ENCODE measurements around the gene HS6ST2. TPM values are rescaled to one million over a fixed set of nuclear protein-coding genes. Genes with fewer than 3 reads are reported as not detected.

The HS6ST2 gene
- total RNA-seq, 1 experiment from 2014 or later, result 24.6 TPM

- no peak for DNase-seq (ENCODE audit: low read depth, low spot score)
- no TSS peak for BruUV-seq (replicated peaks)
- intact Hi-C loops (cut with micrococcal nuclease), result no loop called here
- Histone ChIP-seq H3K9ac (ENCODE audit: low read length) (no peak overlapping the region), H3K4me3 (replicated peaks in 1 of 2; ENCODE audit: low read depth in 1 of 2, low read length in 2 of 2) (no peak overlapping the region), H3K27ac (ENCODE audit: low read depth, low read length) (no peak overlapping the region), H3K4me2 (ENCODE audit: low read length) (no peak overlapping the region), H3K9me2 (ENCODE audit: insufficient read depth) (no peaks in the 10 kb centered on the region), H3K36me3 (ENCODE audit: control insufficient read depth in 1 of 2, insufficient read depth in 2 of 2, low read length in 2 of 2) (no peaks in the 10 kb centered on the region), H4K20me1 (ENCODE audit: insufficient read depth) (no peaks in the 10 kb centered on the region), H3K4me1 (ENCODE audit: control insufficient read depth in 1 of 2, insufficient read depth in 2 of 2, low read length in 2 of 2) (no peaks in the 10 kb centered on the region; a peak in 1 of 4 replicates), H3K27me3 (ENCODE audit: insufficient read depth, low read length) (no peaks in the 10 kb centered on the region), H3K9me3 (ENCODE audit: control insufficient read depth in 1 of 2, insufficient read depth in 1 of 2, low read depth in 1 of 2, low read length in 2 of 2) (no peaks in the 10 kb centered on the region), H2AFZ (ENCODE audit: low read depth, low read length, poor library complexity, severe bottlenecking) (no peak overlapping the region), H3K79me2 (ENCODE audit: insufficient read depth, low read length) (no peaks in the 10 kb centered on the region)
- ATAC-seq, result no peak
- TF ChIP-seq CTCF (IDR thresholded peaks at IDR 0.05 in 2 of 3, conservative IDR thresholded peaks at IDR 0.05 in 1 of 3; ENCODE audit: borderline replicate concordance in 1 of 3, insufficient read depth in 1 of 3, low read depth in 2 of 3, low read length in 2 of 3), result no peak
- TF ChIP-seq TCF7L2 (IDR thresholded peaks at IDR 0.05; ENCODE audit: borderline replicate concordance, extremely low read depth, insufficient read depth, insufficient read length), result no peak
- no peak for TF ChIP-seq RAD21 (IDR thresholded peaks at IDR 0.05; ENCODE audit: low read depth)
- TF ChIP-seq ZFX (IDR thresholded peaks at IDR 0.05), result no peak
- TF ChIP-seq SRF (IDR thresholded peaks at IDR 0.05; ENCODE audit: low read depth), result no peak
- TF ChIP-seq ZNF274 (IDR thresholded peaks at IDR 0.05; ENCODE audit: low read depth, low read length), result no peak
- no peak for TF ChIP-seq FOSL1 (IDR thresholded peaks at IDR 0.05; ENCODE audit: low read depth)
- TF ChIP-seq, protein P1, sequence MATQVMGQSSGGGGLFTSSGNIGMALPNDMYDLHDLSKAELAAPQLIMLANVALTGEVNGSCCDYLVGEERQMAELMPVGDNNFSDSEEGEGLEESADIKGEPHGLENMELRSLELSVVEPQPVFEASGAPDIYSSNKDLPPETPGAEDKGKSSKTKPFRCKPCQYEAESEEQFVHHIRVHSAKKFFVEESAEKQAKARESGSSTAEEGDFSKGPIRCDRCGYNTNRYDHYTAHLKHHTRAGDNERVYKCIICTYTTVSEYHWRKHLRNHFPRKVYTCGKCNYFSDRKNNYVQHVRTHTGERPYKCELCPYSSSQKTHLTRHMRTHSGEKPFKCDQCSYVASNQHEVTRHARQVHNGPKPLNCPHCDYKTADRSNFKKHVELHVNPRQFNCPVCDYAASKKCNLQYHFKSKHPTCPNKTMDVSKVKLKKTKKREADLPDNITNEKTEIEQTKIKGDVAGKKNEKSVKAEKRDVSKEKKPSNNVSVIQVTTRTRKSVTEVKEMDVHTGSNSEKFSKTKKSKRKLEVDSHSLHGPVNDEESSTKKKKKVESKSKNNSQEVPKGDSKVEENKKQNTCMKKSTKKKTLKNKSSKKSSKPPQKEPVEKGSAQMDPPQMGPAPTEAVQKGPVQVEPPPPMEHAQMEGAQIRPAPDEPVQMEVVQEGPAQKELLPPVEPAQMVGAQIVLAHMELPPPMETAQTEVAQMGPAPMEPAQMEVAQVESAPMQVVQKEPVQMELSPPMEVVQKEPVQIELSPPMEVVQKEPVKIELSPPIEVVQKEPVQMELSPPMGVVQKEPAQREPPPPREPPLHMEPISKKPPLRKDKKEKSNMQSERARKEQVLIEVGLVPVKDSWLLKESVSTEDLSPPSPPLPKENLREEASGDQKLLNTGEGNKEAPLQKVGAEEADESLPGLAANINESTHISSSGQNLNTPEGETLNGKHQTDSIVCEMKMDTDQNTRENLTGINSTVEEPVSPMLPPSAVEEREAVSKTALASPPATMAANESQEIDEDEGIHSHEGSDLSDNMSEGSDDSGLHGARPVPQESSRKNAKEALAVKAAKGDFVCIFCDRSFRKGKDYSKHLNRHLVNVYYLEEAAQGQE (IDR thresholded peaks at IDR 0.05; ENCODE audit: low read depth), result no peak
- no peak for TF ChIP-seq SIN3A (IDR thresholded peaks at IDR 0.05; ENCODE audit: low read depth)
- TF ChIP-seq SP1 (IDR thresholded peaks at IDR 0.05; ENCODE audit: low read depth), result no peak
- TF ChIP-seq MAX (IDR thresholded peaks at IDR 0.05), result no peak
- TF ChIP-seq ELF1 (IDR thresholded peaks at IDR 0.05; ENCODE audit: borderline replicate concordance, low read depth), result no peak
- no peak for TF ChIP-seq ZBTB33 (IDR thresholded peaks at IDR 0.05; ENCODE audit: extremely low read depth, insufficient replicate concordance, low read length)
- no peak for TF ChIP-seq POLR2A (IDR thresholded peaks at IDR 0.05; ENCODE audit: borderline replicate concordance, extremely low read depth, insufficient read depth, insufficient read length)
- no peak for TF ChIP-seq CBX3 (IDR thresholded peaks at IDR 0.05; ENCODE audit: low read depth)
- TF ChIP-seq CEBPB (IDR thresholded peaks at IDR 0.05; ENCODE audit: low read depth), result no peak
- no peak for TF ChIP-seq EZH2phosphoT487 (IDR thresholded peaks at IDR 0.05; ENCODE audit: borderline replicate concordance)
- POLR2A ChIA-PET, result no interaction called here
- CTCF ChIA-PET, result no interaction called here
- RAD21 ChIA-PET (ENCODE audit: low non-redundant PET in 1 of 2, low total read pairs in 2 of 2, uncharacterized antibody in 2 of 2, unreplicated experiment in 2 of 2), result no interaction called here
These were observed 305.6 kb downstream of the HS6ST2 start for GRCh38 chrX:132652871-132653270.

Data from HCT116 (cell line).